ENCODE measurements around the gene PRSS36. TPM values are rescaled to one million over a fixed set of nuclear protein-coding genes. Genes with fewer than 3 reads are reported as not detected.
A peak's percentile ranks its signal among the peaks of the same experiment; 100 is the strongest.

The PRSS36 gene
- total and polyA plus RNA-seq, 9 of the 15 experiments (the other 6 are each of a cell fraction or from before 2014, with no cell fraction given), result 0.09 to 1.2 (median 0.54) TPM; not detected in 2

DNA sequence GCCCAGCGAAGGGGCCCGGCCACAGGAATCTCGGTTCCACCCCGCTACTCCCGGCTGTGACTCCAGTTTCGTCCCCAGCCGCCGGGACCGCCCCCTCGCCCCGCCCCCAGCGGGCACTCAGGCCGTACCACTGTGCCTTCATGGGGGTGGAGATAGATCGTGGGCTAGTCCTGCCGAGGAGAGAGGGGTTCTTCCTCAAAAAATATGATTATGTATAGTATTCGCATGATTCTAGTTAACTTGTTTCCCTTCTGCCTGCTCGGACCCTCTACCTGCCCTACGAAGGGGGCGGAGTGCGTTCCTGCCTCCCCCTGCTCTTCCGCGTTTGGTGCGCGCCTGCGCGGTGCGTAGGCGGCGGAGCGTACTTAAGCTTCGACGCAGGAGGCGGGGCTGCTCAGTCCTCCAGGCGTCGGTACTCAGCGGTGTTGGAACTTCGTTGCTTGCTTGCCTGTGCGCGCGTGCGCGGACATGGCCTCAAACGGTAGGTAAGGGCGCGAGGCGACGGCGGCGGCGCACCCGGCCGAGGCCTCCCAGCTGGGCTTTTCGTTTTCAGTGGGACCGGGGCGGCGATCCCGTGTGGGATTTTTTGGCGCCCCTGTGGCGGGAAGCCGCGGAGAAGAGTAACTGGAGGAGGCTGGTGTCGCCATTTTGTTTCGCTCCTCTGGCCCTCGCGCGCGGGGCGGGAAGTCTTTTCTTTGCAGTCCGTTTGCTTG lies 30.0 kb upstream of the PRSS36 start, which contains the start of gene FUS (continued):
- TF ChIP-seq ZNF778 (CRISPR knock-in tag; IDR thresholded peaks at IDR 0.05) (no peak), ZKSCAN8 (CRISPR knock-in tag; IDR thresholded peaks at IDR 0.05) (no peak), MLLT1 (IDR thresholded peaks at IDR 0.05) (peak; percentile 79 to 86; a peak in 3 of 4 replicates), ATF7 (IDR thresholded peaks at IDR 0.05) (peak; percentile 100), ZBTB49 (CRISPR knock-in tag; IDR thresholded peaks at IDR 0.05; ENCODE audit: borderline replicate concordance) (peak; percentile 96), FOSL1 (tag; conservative IDR thresholded peaks at IDR 0.05) (peak; percentile 59; the same call in 1 of the 2 replicates), TSHZ1 (CRISPR knock-in tag; IDR thresholded peaks at IDR 0.05) (no peak), TEAD1 (CRISPR knock-in tag; IDR thresholded peaks at IDR 0.05) (peak; percentile 54 to 77; a peak in 3 of 4 replicates)
- TF ChIP-seq, protein P1, sequence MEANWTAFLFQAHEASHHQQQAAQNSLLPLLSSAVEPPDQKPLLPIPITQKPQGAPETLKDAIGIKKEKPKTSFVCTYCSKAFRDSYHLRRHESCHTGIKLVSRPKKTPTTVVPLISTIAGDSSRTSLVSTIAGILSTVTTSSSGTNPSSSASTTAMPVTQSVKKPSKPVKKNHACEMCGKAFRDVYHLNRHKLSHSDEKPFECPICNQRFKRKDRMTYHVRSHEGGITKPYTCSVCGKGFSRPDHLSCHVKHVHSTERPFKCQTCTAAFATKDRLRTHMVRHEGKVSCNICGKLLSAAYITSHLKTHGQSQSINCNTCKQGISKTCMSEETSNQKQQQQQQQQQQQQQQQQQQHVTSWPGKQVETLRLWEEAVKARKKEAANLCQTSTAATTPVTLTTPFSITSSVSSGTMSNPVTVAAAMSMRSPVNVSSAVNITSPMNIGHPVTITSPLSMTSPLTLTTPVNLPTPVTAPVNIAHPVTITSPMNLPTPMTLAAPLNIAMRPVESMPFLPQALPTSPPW (CRISPR knock-in tag; IDR thresholded peaks at IDR 0.05), result peak; percentile 92
- TF ChIP-seq, protein P2, sequence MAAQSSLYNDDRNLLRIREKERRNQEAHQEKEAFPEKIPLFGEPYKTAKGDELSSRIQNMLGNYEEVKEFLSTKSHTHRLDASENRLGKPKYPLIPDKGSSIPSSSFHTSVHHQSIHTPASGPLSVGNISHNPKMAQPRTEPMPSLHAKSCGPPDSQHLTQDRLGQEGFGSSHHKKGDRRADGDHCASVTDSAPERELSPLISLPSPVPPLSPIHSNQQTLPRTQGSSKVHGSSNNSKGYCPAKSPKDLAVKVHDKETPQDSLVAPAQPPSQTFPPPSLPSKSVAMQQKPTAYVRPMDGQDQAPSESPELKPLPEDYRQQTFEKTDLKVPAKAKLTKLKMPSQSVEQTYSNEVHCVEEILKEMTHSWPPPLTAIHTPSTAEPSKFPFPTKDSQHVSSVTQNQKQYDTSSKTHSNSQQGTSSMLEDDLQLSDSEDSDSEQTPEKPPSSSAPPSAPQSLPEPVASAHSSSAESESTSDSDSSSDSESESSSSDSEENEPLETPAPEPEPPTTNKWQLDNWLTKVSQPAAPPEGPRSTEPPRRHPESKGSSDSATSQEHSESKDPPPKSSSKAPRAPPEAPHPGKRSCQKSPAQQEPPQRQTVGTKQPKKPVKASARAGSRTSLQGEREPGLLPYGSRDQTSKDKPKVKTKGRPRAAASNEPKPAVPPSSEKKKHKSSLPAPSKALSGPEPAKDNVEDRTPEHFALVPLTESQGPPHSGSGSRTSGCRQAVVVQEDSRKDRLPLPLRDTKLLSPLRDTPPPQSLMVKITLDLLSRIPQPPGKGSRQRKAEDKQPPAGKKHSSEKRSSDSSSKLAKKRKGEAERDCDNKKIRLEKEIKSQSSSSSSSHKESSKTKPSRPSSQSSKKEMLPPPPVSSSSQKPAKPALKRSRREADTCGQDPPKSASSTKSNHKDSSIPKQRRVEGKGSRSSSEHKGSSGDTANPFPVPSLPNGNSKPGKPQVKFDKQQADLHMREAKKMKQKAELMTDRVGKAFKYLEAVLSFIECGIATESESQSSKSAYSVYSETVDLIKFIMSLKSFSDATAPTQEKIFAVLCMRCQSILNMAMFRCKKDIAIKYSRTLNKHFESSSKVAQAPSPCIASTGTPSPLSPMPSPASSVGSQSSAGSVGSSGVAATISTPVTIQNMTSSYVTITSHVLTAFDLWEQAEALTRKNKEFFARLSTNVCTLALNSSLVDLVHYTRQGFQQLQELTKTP (IDR thresholded peaks at IDR 0.05; ENCODE audit: low read depth in 1 of 2, partially characterized antibody in 2 of 2), result peak in 1 of 2 experiments; percentile 83
- TF ChIP-seq, protein P3, sequence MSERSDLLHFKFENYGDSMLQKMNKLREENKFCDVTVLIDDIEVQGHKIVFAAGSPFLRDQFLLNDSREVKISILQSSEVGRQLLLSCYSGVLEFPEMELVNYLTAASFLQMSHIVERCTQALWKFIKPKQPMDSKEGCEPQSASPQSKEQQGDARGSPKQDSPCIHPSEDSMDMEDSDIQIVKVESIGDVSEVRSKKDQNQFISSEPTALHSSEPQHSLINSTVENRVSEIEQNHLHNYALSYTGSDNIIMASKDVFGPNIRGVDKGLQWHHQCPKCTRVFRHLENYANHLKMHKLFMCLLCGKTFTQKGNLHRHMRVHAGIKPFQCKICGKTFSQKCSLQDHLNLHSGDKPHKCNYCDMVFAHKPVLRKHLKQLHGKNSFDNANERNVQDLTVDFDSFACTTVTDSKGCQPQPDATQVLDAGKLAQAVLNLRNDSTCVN (CRISPR knock-in tag; IDR thresholded peaks at IDR 0.05), result no peak; the same call in none of the 2 replicates

Measured in K562 (cell line).